ENCODE data around the gene DDAH1.

GRCh38 chr1:85451236-85451830 is 13.6 kb downstream of the DDAH1 start:
- TF ChIP-seq CTCF (conservative IDR thresholded peaks at IDR 0.05; ENCODE audit: low read length) = no peak
- TF ChIP-seq EZH2phosphoT487 (IDR thresholded peaks at IDR 0.05; ENCODE audit: borderline replicate concordance) = no peak
